Measurements from ENCODE around the gene CYP2J2.

DNA sequence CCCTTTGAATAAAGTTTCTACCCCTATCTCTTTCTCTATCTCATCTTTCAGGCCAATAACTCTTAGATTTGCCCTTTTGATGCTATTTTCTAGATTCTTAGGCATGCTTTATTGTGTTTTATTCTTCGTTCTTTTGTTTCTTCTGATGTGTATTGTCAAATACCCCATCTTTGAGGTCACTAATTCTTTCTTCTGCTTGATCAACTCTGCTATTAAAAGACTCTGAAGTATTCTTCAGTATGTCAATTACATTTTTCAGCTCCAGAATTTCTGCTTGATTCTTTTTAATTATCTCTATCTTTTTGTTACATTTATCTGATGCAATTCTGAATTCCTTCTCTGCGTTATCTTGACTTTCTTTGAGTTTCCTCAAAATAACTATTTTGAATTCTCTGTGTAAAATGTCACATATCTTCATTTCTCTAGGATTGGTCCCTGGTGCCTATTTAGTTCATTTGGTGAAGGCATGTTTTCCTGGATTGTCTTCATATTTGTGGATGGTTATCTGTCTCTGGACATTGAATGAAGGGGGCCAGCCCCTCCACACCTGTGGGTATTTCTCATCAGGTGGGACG lies 11.2 kb upstream of the CYP2J2 start:
- no peak for TF ChIP-seq CTCF (IDR thresholded peaks at IDR 0.05)
- TF ChIP-seq EP300 (IDR thresholded peaks at IDR 0.05) = no peak

Data from ovary (tissue), 3 donors.